ENCODE results near the gene PRRG2. TPM values are rescaled to one million over a fixed set of nuclear protein-coding genes. Genes with fewer than 3 reads are reported as not detected.

Gene PRRG2
- total and polyA plus RNA-seq, 2 experiments from 2014 or later: 2.0 to 3.8 TPM

- Histone ChIP-seq H2AFZ (no peak overlapping the region), H4K20me1 (replicated peaks; ENCODE audit: insufficient read depth) (peaks cover 7% of the 10 kb centered on the region), H3K27ac (ENCODE audit: low read depth) (no peak overlapping the region), H3F3A (replicated peaks; ENCODE audit: low read depth) (peaks cover 26% of the 10 kb centered on the region), H3K4me2 (no peak overlapping the region), H3K4me3 (no peak overlapping the region), H3K36me3 (ENCODE audit: insufficient read depth) (peaks cover 26% of the 10 kb centered on the region), H3K79me2 (replicated peaks; ENCODE audit: insufficient read depth) (peaks cover 74% of the 10 kb centered on the region), H3K27me3 (ENCODE audit: insufficient read depth) (no peaks in the 10 kb centered on the region), H3K4me1 (ENCODE audit: insufficient read depth) (peaks cover 5% of the 10 kb centered on the region; the same call in 1 of the 2 replicates), H3K9me2 (ENCODE audit: insufficient read depth) (no peaks in the 10 kb centered on the region)
- H3K9me3 Mint-ChIP-seq: no peaks in the 10 kb centered on the region; the same call in 2 of the 3 replicates
- no peak overlapping the region for H3K27ac Mint-ChIP-seq
- H3K27me3 Mint-ChIP-seq (ENCODE audit: insufficient read depth, low read depth, poor library complexity): peaks cover 30% of the 10 kb centered on the region
- peaks cover 64% of the 10 kb centered on the region for H3K36me3 Mint-ChIP-seq (ENCODE audit: low read depth)
- H3K4me3 Mint-ChIP-seq: no peak overlapping the region
- peaks cover 9% of the 10 kb centered on the region for H3K4me1 Mint-ChIP-seq
- TF ChIP-seq ETS1 (IDR thresholded peaks at IDR 0.05): no peak
- no peak for TF ChIP-seq REST (IDR thresholded peaks at IDR 0.05; ENCODE audit: unreplicated experiment)
- TF ChIP-seq NANOG (IDR thresholded peaks at IDR 0.05; ENCODE audit: borderline replicate concordance): no peak
- ATAC-seq (no peak), DNase-seq (ENCODE audit: low spot score) (no peak)
Observed at GRCh38 chr19:49596407-49596806, 15.3 kb downstream of the PRRG2 start.

- no peak overlapping the region for H3K27ac Mint-ChIP-seq
- Histone ChIP-seq H3K4me3 (no peak overlapping the region), H3K9me2 (ENCODE audit: insufficient read depth) (no peaks in the 10 kb centered on the region), H3K4me2 (no peak overlapping the region), H3K27ac (ENCODE audit: low read depth) (no peak overlapping the region), H3K4me1 (ENCODE audit: insufficient read depth) (peaks cover 5% of the 10 kb centered on the region; the same call in 1 of the 2 replicates), H3K36me3 (ENCODE audit: insufficient read depth) (peaks cover 27% of the 10 kb centered on the region), H3K27me3 (ENCODE audit: insufficient read depth) (no peaks in the 10 kb centered on the region), H4K20me1 (replicated peaks; ENCODE audit: insufficient read depth) (peaks cover 8% of the 10 kb centered on the region), H3K79me2 (replicated peaks; ENCODE audit: insufficient read depth) (peaks cover 73% of the 10 kb centered on the region), H2AFZ (no peak overlapping the region), H3F3A (replicated peaks; ENCODE audit: low read depth) (peaks cover 28% of the 10 kb centered on the region)
- ATAC-seq: no peak
- TF ChIP-seq ZNF462 (CRISPR knock-in tag; IDR thresholded peaks at IDR 0.05): no peak
- TF ChIP-seq CTCF (conservative IDR thresholded peaks at IDR 0.05; ENCODE audit: low read depth in 2 of 2): peak; percentile 16 to 46; a peak in 2 of 4 replicates
- H3K4me1 Mint-ChIP-seq: peaks cover 9% of the 10 kb centered on the region
- no peak overlapping the region for H3K4me3 Mint-ChIP-seq
- no peak for DNase-seq (ENCODE audit: low spot score)
- H3K27me3 Mint-ChIP-seq (ENCODE audit: insufficient read depth, low read depth, poor library complexity): peaks cover 29% of the 10 kb centered on the region
- no peaks in the 10 kb centered on the region; the same call in 2 of the 3 replicates for H3K9me3 Mint-ChIP-seq
- peaks cover 68% of the 10 kb centered on the region for H3K36me3 Mint-ChIP-seq (ENCODE audit: low read depth)
Observed at GRCh38 chr19:49596954-49597702, 16.0 kb downstream of the PRRG2 start.
